Type B pancreatic cell (in vitro differentiated cells): Measurements from ENCODE around the gene MIA3. TPM values are rescaled to one million over a fixed set of nuclear protein-coding genes. Genes with fewer than 3 reads are reported as not detected.

ENCODE experiments used
- DNase-seq: peaks from one replicate; pipeline ENCODE4 v3.0.0; 2021; ENCODE audit warnings: mixed read lengths; ENCODE audit not compliant: unreplicated experiment; ENCODE audit errors: extremely low spot score
- H3K27ac Mint-ChIP-seq: 2 replicates; pipeline ENCODE4 v1.8.0; 2021; ENCODE audit warnings: mild to moderate bottlenecking, mixed read lengths
- H3K27me3 Mint-ChIP-seq: 2 replicates; pipeline ENCODE4 v1.8.0; 2021; ENCODE audit warnings: mixed read lengths
- H3K36me3 Mint-ChIP-seq: 2 replicates; pipeline ENCODE4 v1.8.0; 2021; ENCODE audit warnings: mixed read lengths
- H3K4me1 Mint-ChIP-seq: one replicate; pipeline ENCODE4 v1.8.0; 2021; ENCODE audit warnings: mixed read lengths; ENCODE audit not compliant: unreplicated experiment
- H3K4me3 Mint-ChIP-seq: 2 replicates; pipeline ENCODE4 v1.8.0; 2021; ENCODE audit warnings: mild to moderate bottlenecking, mixed read lengths
- H3K9me3 Mint-ChIP-seq: 2 replicates; pipeline ENCODE4 v1.8.0; 2021; ENCODE audit warnings: mixed read lengths
- CTCF ChIP-seq: fragments of 200-600 bp; sonication (generic); conservative IDR thresholded peaks from 2 replicates; pipeline ENCODE4 v1.5.0; 2021; ENCODE audit warnings: antibody characterized with exemption, mild to moderate bottlenecking
- total RNA-seq: library from RNA; stranded (reverse); gene quantifications from 2 replicates; pipeline ENCODE4 v1.2.1, GENCODE V29; 2021; ENCODE audit warnings: low replicate concordance

MIA3 gene
- total RNA-seq, 1 donor from 2014 or later: 78.6 TPM

GRCh38 chr1:222631611-222632208 is 13.8 kb downstream of the MIA3 start:
- Mint-ChIP-seq H3K27me3 (no peaks in the 10 kb centered on the region), H3K4me1 (peaks cover 4% of the 10 kb centered on the region), H3K9me3 (no peaks in the 10 kb centered on the region), H3K36me3 (peaks cover 30% of the 10 kb centered on the region), H3K4me3 (no peak overlapping the region), H3K27ac (no peak overlapping the region)
- no peak for TF ChIP-seq CTCF
- DNase-seq: no peak

- no peak overlapping the region for H3K27ac Mint-ChIP-seq
- DNase-seq: no peak
- no peak for TF ChIP-seq CTCF
- peaks cover 4% of the 10 kb centered on the region for H3K4me1 Mint-ChIP-seq
- H3K9me3 Mint-ChIP-seq: no peaks in the 10 kb centered on the region
- H3K36me3 Mint-ChIP-seq: peaks cover 34% of the 10 kb centered on the region
- no peaks in the 10 kb centered on the region for H3K27me3 Mint-ChIP-seq
- no peak overlapping the region for H3K4me3 Mint-ChIP-seq
Measured at GRCh38 chr1:222632749-222633148, 14.9 kb downstream of the MIA3 start.

GRCh38 chr1:222634180-222635013 is 16.5 kb downstream of the MIA3 start:
- TF ChIP-seq CTCF: peak; percentile 93
- H3K27me3 Mint-ChIP-seq: no peaks in the 10 kb centered on the region
- peak overlapping the region; percentile 1 for H3K27ac Mint-ChIP-seq
- no peaks in the 10 kb centered on the region for H3K9me3 Mint-ChIP-seq
- H3K36me3 Mint-ChIP-seq: peaks cover 27% of the 10 kb centered on the region
- no peak overlapping the region for H3K4me3 Mint-ChIP-seq
- H3K4me1 Mint-ChIP-seq: peaks cover 4% of the 10 kb centered on the region
- DNase-seq: peak; percentile 69

GRCh38 chr1:222641269-222641948 is 23.5 kb downstream of the MIA3 start:
- no peak for DNase-seq
- Mint-ChIP-seq H3K27me3 (no peaks in the 10 kb centered on the region), H3K36me3 (peaks cover 24% of the 10 kb centered on the region), H3K4me1 (peaks cover 22% of the 10 kb centered on the region), H3K9me3 (no peaks in the 10 kb centered on the region), H3K4me3 (peak overlapping the region; percentile 46), H3K27ac (no peak overlapping the region)
- TF ChIP-seq CTCF: no peak

- DNase-seq: no peak
- peaks cover 19% of the 10 kb centered on the region for H3K36me3 Mint-ChIP-seq
- peaks cover 22% of the 10 kb centered on the region for H3K4me1 Mint-ChIP-seq
- no peak for TF ChIP-seq CTCF
- H3K27ac Mint-ChIP-seq: peak overlapping the region; percentile 55
- H3K27me3 Mint-ChIP-seq: no peaks in the 10 kb centered on the region
- H3K4me3 Mint-ChIP-seq: peak overlapping the region; percentile 69
- no peaks in the 10 kb centered on the region for H3K9me3 Mint-ChIP-seq
Measured at GRCh38 chr1:222642468-222642867, 24.6 kb downstream of the MIA3 start.
